Loucy (cell line): Measurements from ENCODE around the gene PCCA.

Experiments used
- H2AFZ ChIP-seq: fragments of 200-600 bp; sonication (generic); 2 replicates; pipeline ENCODE4 v1.6.0; 2016; ENCODE audit warnings: antibody characterized with exemption, mild to moderate bottlenecking, low read length, moderate library complexity
- H3F3A ChIP-seq: fragments of 200-600 bp; 2 replicates; pipeline ENCODE4 v1.6.0; 2016; ENCODE audit warnings: antibody characterized with exemption, low read depth, mild to moderate bottlenecking
- H3K27me3 ChIP-seq: fragments of 200-600 bp; sonication (generic); 2 replicates; pipeline ENCODE4 v1.6.1; 2014; ENCODE audit warnings: low read length, mild to moderate bottlenecking; ENCODE audit not compliant: insufficient read depth, poor library complexity, severe bottlenecking
- H3K36me3 ChIP-seq: fragments of 200-600 bp; sonication (generic); 2 replicates; pipeline ENCODE4 v1.6.1; 2016; ENCODE audit warnings: low read length; ENCODE audit not compliant: insufficient read depth
- H3K4me1 ChIP-seq: fragments of 200-600 bp; sonication (generic); 2 replicates; pipeline ENCODE4 v1.5.1; 2014; ENCODE audit warnings: low read length, mild to moderate bottlenecking; ENCODE audit not compliant: insufficient read depth, poor library complexity, severe bottlenecking
- H3K4me2 ChIP-seq: fragments of 200-600 bp; sonication (generic); 2 replicates; pipeline ENCODE4 v1.6.0; 2014; ENCODE audit warnings: antibody characterized with exemption, low read length, low read depth, mild to moderate bottlenecking; ENCODE audit not compliant: poor library complexity, severe bottlenecking
- H3K4me3 ChIP-seq: fragments of 200-600 bp; sonication (generic); 2 replicates; pipeline ENCODE4 v1.5.1; 2014; ENCODE audit warnings: low read length, mild to moderate bottlenecking, mixed read lengths; ENCODE audit not compliant: poor library complexity, severe bottlenecking
- H3K79me2 ChIP-seq: fragments of 200-600 bp; sonication (generic); 2 replicates; pipeline ENCODE4 v1.6.1; 2014; ENCODE audit warnings: low read length; ENCODE audit not compliant: insufficient read depth
- H3K9ac ChIP-seq: fragments of 200-600 bp; sonication (generic); 2 replicates; pipeline ENCODE4 v1.6.0; 2014; ENCODE audit warnings: mild to moderate bottlenecking, low read depth, low read length, moderate library complexity; ENCODE audit not compliant: poor library complexity, severe bottlenecking
- H3K9me2 ChIP-seq: fragments of 200-600 bp; sonication (generic); replicated peaks from 2 replicates; pipeline ENCODE4 v1.6.1; 2016; ENCODE audit warnings: low read depth, low read length, mixed read lengths
- H3K9me3 ChIP-seq: fragments of 200-600 bp; sonication (generic); 2 replicates; pipeline ENCODE4 v1.6.1; 2014; ENCODE audit warnings: mild to moderate bottlenecking, antibody characterized with exemption, low read length, low read depth; ENCODE audit not compliant: insufficient read depth
- H4K20me1 ChIP-seq: fragments of 200-600 bp; sonication (generic); 2 replicates; pipeline ENCODE4 v1.6.0; 2014; ENCODE audit warnings: antibody characterized with exemption, low read length, mild to moderate bottlenecking; ENCODE audit not compliant: insufficient read depth, poor library complexity, severe bottlenecking
- CTCF ChIP-seq: fragments of 200-600 bp; sonication (generic); conservative IDR thresholded peaks from 2 replicates; pipeline ENCODE4 v1.5.1; 2014; ENCODE audit warnings: mild to moderate bottlenecking, antibody characterized with exemption, low read length
- EZH2phosphoT487 ChIP-seq: fragments of 200-600 bp; IDR thresholded peaks from 2 replicates; pipeline ENCODE4 v1.6.1; 2018; ENCODE audit warnings: antibody characterized with exemption, mild to moderate bottlenecking, moderate library complexity, borderline replicate concordance

Gene PCCA

GRCh38 chr13:100440751-100441425 is 352.0 kb downstream of the PCCA start:
- Histone ChIP-seq H3K79me2 (no peaks in the 10 kb centered on the region), H2AFZ (no peak overlapping the region), H3K9me3 (no peaks in the 10 kb centered on the region), H3K27me3 (no peaks in the 10 kb centered on the region), H3K36me3 (no peaks in the 10 kb centered on the region), H3K4me2 (no peak overlapping the region), H4K20me1 (no peaks in the 10 kb centered on the region), H3F3A (no peaks in the 10 kb centered on the region), H3K4me3 (no peak overlapping the region), H3K9me2 (no peaks in the 10 kb centered on the region), H3K9ac (no peak overlapping the region), H3K4me1 (no peaks in the 10 kb centered on the region)
- no peak for TF ChIP-seq EZH2phosphoT487

- H3K4me3 ChIP-seq, result no peak overlapping the region
- no peaks in the 10 kb centered on the region for H3K4me1 ChIP-seq
- H3F3A ChIP-seq, result no peaks in the 10 kb centered on the region
- no peak overlapping the region for H2AFZ ChIP-seq
- H3K27me3 ChIP-seq, result no peaks in the 10 kb centered on the region
- no peaks in the 10 kb centered on the region for H3K9me3 ChIP-seq
- no peaks in the 10 kb centered on the region for H3K79me2 ChIP-seq
- no peaks in the 10 kb centered on the region for H3K36me3 ChIP-seq
- no peak overlapping the region for H3K4me2 ChIP-seq
- no peak overlapping the region for H3K9ac ChIP-seq
- peak; percentile 36 for TF ChIP-seq CTCF
- TF ChIP-seq EZH2phosphoT487, result no peak
- no peaks in the 10 kb centered on the region for H4K20me1 ChIP-seq
- H3K9me2 ChIP-seq, result no peaks in the 10 kb centered on the region
Measured at GRCh38 chr13:100442095-100442832, 353.4 kb downstream of the PCCA start.

GRCh38 chr13:100443278-100443997 is 354.5 kb downstream of the PCCA start:
- Histone ChIP-seq H3K9me2 (no peaks in the 10 kb centered on the region), H2AFZ (no peak overlapping the region), H3K4me1 (no peaks in the 10 kb centered on the region), H3K4me2 (no peak overlapping the region), H3K79me2 (no peaks in the 10 kb centered on the region), H4K20me1 (no peaks in the 10 kb centered on the region), H3K36me3 (no peaks in the 10 kb centered on the region), H3K9me3 (no peaks in the 10 kb centered on the region), H3F3A (no peaks in the 10 kb centered on the region), H3K27me3 (no peaks in the 10 kb centered on the region), H3K4me3 (no peak overlapping the region), H3K9ac (no peak overlapping the region)
- TF ChIP-seq EZH2phosphoT487 (no peak), CTCF (no peak)
